GM12864 (cell line): ENCODE measurements around the gene EPHX1.

Experiments
- DNase-seq: peaks from one replicate; pipeline ENCODE4 v3.0.0-alpha.2; 2011; ENCODE audit warnings: low read depth
- H3K4me3 ChIP-seq: 2 replicates; pipeline ENCODE4 v1.5.1; 2011; ENCODE audit warnings: mild to moderate bottlenecking, low read depth, low read length, control low read depth
- TF ChIP-seq, protein P1 (sequence below): IDR thresholded peaks from 2 replicates; pipeline ENCODE4 v1.5.1; 2011; ENCODE audit warnings: low read depth, mild to moderate bottlenecking, moderate library complexity, low read length, control low read depth, inconsistent platforms; ENCODE audit errors: missing control alignments

EPHX1 gene

DNA sequence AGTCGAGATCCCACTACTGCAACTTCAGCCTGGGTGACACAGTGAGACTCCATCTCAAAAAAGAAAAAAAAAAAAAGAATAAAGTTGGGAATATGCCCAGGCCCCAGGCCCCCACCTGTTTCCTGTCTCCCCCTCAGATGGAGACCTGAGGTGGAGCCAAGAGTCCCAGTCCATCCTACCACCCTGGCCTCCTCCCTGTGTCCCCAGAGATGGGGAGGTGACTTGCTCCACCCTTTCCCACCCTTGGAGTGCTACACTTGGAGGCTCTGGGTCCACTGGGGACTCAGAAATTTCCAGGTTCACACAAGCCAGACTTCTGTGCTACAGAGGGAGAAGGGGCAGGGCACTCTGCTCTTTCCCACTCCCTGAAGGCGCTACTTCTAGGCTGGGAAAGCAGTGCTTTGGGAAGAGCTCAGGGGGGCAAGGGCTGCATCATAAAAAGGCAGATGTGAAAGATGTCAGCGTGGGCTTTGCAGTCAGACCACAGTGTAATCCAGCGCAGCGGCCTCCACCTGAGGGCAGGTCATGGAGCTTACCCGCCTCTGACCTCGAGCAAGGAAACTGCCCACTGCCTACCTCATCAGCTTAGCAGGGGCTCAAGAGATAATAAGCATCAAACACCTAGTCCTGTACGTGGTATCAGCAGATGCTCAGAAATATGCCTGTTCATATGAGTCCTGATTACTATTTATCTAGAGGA lies 58.9 kb downstream of the EPHX1 start:
- H3K4me3 ChIP-seq, result no peak overlapping the region
- no peak for DNase-seq
- TF ChIP-seq, protein P1, sequence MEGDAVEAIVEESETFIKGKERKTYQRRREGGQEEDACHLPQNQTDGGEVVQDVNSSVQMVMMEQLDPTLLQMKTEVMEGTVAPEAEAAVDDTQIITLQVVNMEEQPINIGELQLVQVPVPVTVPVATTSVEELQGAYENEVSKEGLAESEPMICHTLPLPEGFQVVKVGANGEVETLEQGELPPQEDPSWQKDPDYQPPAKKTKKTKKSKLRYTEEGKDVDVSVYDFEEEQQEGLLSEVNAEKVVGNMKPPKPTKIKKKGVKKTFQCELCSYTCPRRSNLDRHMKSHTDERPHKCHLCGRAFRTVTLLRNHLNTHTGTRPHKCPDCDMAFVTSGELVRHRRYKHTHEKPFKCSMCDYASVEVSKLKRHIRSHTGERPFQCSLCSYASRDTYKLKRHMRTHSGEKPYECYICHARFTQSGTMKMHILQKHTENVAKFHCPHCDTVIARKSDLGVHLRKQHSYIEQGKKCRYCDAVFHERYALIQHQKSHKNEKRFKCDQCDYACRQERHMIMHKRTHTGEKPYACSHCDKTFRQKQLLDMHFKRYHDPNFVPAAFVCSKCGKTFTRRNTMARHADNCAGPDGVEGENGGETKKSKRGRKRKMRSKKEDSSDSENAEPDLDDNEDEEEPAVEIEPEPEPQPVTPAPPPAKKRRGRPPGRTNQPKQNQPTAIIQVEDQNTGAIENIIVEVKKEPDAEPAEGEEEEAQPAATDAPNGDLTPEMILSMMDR, result no peak

GRCh38 chr1:225870911-225871310 lies 61.0 kb downstream of the EPHX1 start:
- no peak for DNase-seq
- TF ChIP-seq, protein P1, result no peak
- no peak overlapping the region for H3K4me3 ChIP-seq

DNA sequence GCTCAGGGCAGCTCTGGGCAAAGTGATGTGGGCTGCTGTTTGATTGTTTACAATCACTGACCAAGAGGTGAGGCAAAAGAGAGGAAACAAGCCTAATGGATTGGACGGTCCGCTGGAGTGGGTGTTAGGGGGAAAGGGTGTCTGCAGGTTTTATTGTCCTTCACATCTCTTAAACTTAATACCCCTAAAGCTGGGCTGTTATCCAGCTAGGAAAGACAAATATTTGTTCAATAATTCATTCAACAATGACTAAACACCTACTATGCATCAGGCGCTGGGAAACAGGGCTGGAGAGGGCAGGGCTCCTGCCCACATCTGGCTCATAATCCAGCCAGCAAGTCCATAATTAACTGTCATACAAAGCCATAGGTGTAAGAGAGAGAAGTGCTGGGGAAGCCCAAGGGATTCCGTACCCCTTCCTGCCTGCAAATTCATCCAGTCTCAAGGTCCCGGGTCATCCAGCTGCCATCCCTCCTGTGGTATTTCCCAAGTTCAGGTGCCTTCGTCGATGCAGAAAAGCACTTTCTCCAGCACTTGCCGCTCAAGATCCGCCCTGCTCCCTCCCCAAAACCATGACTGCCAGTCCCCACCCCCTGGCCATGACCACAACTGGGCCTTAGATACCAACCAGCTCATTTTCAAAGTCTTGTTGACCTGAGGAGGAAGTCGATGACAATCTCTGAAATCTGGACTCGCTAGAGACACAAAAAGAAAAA lies 61.6 kb downstream of the EPHX1 start:
- H3K4me3 ChIP-seq, result no peak overlapping the region
- no peak for DNase-seq

GRCh38 chr1:225872075-225872430 lies 62.1 kb downstream of the EPHX1 start:
- no peak for DNase-seq
- no peak overlapping the region for H3K4me3 ChIP-seq
- TF ChIP-seq, protein P1, result no peak

More for the DNA sequence above, 61.6 kb downstream of the EPHX1 start:
- TF ChIP-seq, protein P1, result no peak

GRCh38 chr1:225873281-225873850 lies 63.4 kb downstream of the EPHX1 start:
- TF ChIP-seq, protein P1, result no peak
- H3K4me3 ChIP-seq, result no peak overlapping the region
- no peak for DNase-seq

GRCh38 chr1:225874431-225874830 lies 64.5 kb downstream of the EPHX1 start:
- TF ChIP-seq, protein P1, result no peak
- H3K4me3 ChIP-seq, result no peak overlapping the region
- DNase-seq, result no peak
